Neural cell (in vitro differentiated cells): Measurements from ENCODE around the gene POU6F2. TPM values are rescaled to one million over a fixed set of nuclear protein-coding genes. Genes with fewer than 3 reads are reported as not detected.

Experiments
- H2AFZ ChIP-seq: fragments of 200-600, 300-800 bp; sonication (generic), shearing (Covaris generic); 2 replicates; pipeline ENCODE4 v1.6.0; 2014; ENCODE audit warnings: low read depth, mild to moderate bottlenecking, antibody characterized with exemption, low read length, moderate library complexity
- H3F3A ChIP-seq: fragments of 200-600 bp; shearing (Covaris generic); 2 replicates; pipeline ENCODE4 v1.6.1; 2016; ENCODE audit warnings: mild to moderate bottlenecking, moderate library complexity, mixed read lengths, antibody characterized with exemption, low read length; ENCODE audit not compliant: insufficient read depth, poor library complexity, severe bottlenecking
- H3K27ac ChIP-seq: fragments of 200-600, 300-800 bp; sonication (generic), shearing (Covaris generic); 2 replicates; pipeline ENCODE4 v1.5.1; 2014; ENCODE audit warnings: mild to moderate bottlenecking, low read length, moderate library complexity
- H3K27me3 ChIP-seq: fragments of 300-800, 200-600 bp; sonication (generic), shearing (Covaris generic); 2 replicates; pipeline ENCODE4 v1.6.0; 2014; ENCODE audit warnings: mild to moderate bottlenecking, low read depth, low read length, moderate library complexity; ENCODE audit not compliant: insufficient read depth
- H3K36me3 ChIP-seq: fragments of 300-800, 200-600 bp; sonication (generic), shearing (Covaris generic); 2 replicates; pipeline ENCODE4 v1.5.1; 2014; ENCODE audit warnings: mild to moderate bottlenecking, antibody characterized with exemption, low read length, moderate library complexity; ENCODE audit not compliant: insufficient read depth
- H3K4me2 ChIP-seq: fragments of 300-800, 200-600 bp; sonication (generic), shearing (Covaris generic); 2 replicates; pipeline ENCODE4 v1.6.0; 2014; ENCODE audit warnings: mild to moderate bottlenecking, low read length
- H3K4me3 ChIP-seq: fragments of 300-800, 200-600 bp; sonication (generic), shearing (Covaris generic); 2 replicates; pipeline ENCODE4 v1.5.1; 2014; ENCODE audit warnings: mild to moderate bottlenecking, low read length, moderate library complexity
- H3K79me2 ChIP-seq: fragments of 200-600 bp; shearing (Covaris generic); replicated peaks from 2 replicates; pipeline ENCODE4 v1.6.0; 2014; ENCODE audit warnings: mild to moderate bottlenecking, low read length, moderate library complexity; ENCODE audit not compliant: insufficient read depth
- H3K9ac ChIP-seq: fragments of 300-800, 200-600 bp; sonication (generic), shearing (Covaris generic); 2 replicates; pipeline ENCODE4 v1.6.1; 2016; ENCODE audit warnings: mild to moderate bottlenecking, low read length, mixed read lengths
- H3K9me2 ChIP-seq: fragments of 200-600 bp; shearing (Covaris generic); 2 replicates; pipeline ENCODE4 v1.6.1; 2016; ENCODE audit warnings: mild to moderate bottlenecking, low read length, mixed read lengths; ENCODE audit not compliant: insufficient read depth
- H3K9me3 ChIP-seq: fragments of 200-600, 300-800 bp; sonication (generic), shearing (Covaris generic); 2 replicates; pipeline ENCODE4 v1.6.1; 2016; ENCODE audit warnings: mild to moderate bottlenecking, mixed run types, low read length, moderate library complexity, mixed read lengths
- H4K20me1 ChIP-seq: fragments of 200-600 bp; shearing (Covaris generic); 2 replicates; pipeline ENCODE4 v1.6.1; 2016; ENCODE audit warnings: mild to moderate bottlenecking, mixed run types; ENCODE audit not compliant: insufficient read depth
- CTCF ChIP-seq: fragments of 450-650 bp; IDR thresholded peaks from 2 replicates; pipeline ENCODE4 v1.5.1; 2014; ENCODE audit warnings: antibody characterized with exemption, mild to moderate bottlenecking, moderate library complexity; ENCODE audit not compliant: poor library complexity, severe bottlenecking
- EP300 ChIP-seq: fragments of 450-650 bp; conservative IDR thresholded peaks from 2 replicates; pipeline ENCODE4 v1.6.1; 2014; ENCODE audit warnings: antibody characterized with exemption, mild to moderate bottlenecking, moderate library complexity; ENCODE audit not compliant: poor library complexity, severe bottlenecking
- EZH2 ChIP-seq: fragments of 200-600, 300-800 bp; shearing (Covaris generic), sonication (generic); IDR thresholded peaks from 2 replicates; pipeline ENCODE4 v1.6.1; 2014; ENCODE audit warnings: antibody characterized with exemption, low read length, borderline replicate concordance, mild to moderate bottlenecking; ENCODE audit not compliant: insufficient read depth, poor library complexity, severe bottlenecking
- MXI1 ChIP-seq: fragments of 450-650 bp; conservative IDR thresholded peaks from 2 replicates; pipeline ENCODE4 v1.6.1; 2014; ENCODE audit warnings: antibody characterized with exemption, mild to moderate bottlenecking; ENCODE audit not compliant: poor library complexity, severe bottlenecking
- POLR2AphosphoS5 ChIP-seq: IDR thresholded peaks from 2 replicates; pipeline ENCODE4 v1.6.1; 2012
- RAD21 ChIP-seq: fragments of 450-650 bp; conservative IDR thresholded peaks from 2 replicates; pipeline ENCODE4 v1.6.1; 2014; ENCODE audit warnings: antibody characterized with exemption, mild to moderate bottlenecking, moderate library complexity
- REST ChIP-seq: IDR thresholded peaks from 2 replicates; pipeline ENCODE4 v1.6.1; 2012; ENCODE audit warnings: borderline replicate concordance
- SMC3 ChIP-seq: fragments of 450-650 bp; conservative IDR thresholded peaks from 2 replicates; pipeline ENCODE4 v1.6.1; 2014; ENCODE audit warnings: antibody characterized with exemption, mild to moderate bottlenecking, moderate library complexity; ENCODE audit not compliant: poor library complexity
- TAF1 ChIP-seq: IDR thresholded peaks from 2 replicates; pipeline ENCODE4 v1.6.1; 2012; ENCODE audit warnings: low read depth
- polyA plus RNA-seq: library from polyadenylated mRNA; depleted of rRNA; stranded (reverse); fragments of >200 nt; gene quantifications from 2 replicates; pipeline ENCODE4 v1.2.3, GENCODE V29; 2014

POU6F2 gene
- polyA plus RNA-seq, 1 donor from 2014 or later: 2.8 TPM

DNA sequence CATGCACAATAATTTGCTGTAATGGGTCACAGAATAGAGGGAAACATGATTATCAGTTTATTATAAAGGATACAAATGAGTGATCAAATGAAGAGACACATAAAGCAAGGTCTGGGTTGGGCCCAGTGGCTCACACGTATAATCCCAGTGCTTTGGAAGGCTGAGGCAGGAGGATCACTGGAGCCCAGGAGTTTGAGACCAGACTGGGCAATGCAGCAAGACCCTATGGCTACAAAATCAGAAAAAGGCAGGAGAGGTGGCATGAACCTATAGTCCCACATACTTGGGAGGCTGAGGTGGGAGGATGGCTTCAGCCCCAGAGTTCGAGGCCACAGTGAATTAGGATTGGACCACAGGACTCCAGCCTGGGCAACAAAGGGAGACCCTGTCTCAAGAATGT, 421.7 kb downstream of the POU6F2 start:
- H3K9me3 ChIP-seq: no peaks in the 10 kb centered on the region
- H3K79me2 ChIP-seq: no peaks in the 10 kb centered on the region
- TF ChIP-seq TAF1 (no peak), RAD21 (no peak), EZH2 (no peak), POLR2AphosphoS5 (no peak), SMC3 (no peak), EP300 (no peak), MXI1 (no peak), CTCF (no peak), REST (no peak)
- no peaks in the 10 kb centered on the region for H3K27me3 ChIP-seq
- no peaks in the 10 kb centered on the region for H3F3A ChIP-seq
- H3K9me2 ChIP-seq: no peaks in the 10 kb centered on the region
- H4K20me1 ChIP-seq: no peaks in the 10 kb centered on the region
- H3K36me3 ChIP-seq: no peaks in the 10 kb centered on the region
- no peak overlapping the region for H3K4me2 ChIP-seq
- no peak overlapping the region for H3K9ac ChIP-seq
- no peak overlapping the region for H2AFZ ChIP-seq
- no peak overlapping the region for H3K4me3 ChIP-seq
- no peak overlapping the region for H3K27ac ChIP-seq

DNA sequence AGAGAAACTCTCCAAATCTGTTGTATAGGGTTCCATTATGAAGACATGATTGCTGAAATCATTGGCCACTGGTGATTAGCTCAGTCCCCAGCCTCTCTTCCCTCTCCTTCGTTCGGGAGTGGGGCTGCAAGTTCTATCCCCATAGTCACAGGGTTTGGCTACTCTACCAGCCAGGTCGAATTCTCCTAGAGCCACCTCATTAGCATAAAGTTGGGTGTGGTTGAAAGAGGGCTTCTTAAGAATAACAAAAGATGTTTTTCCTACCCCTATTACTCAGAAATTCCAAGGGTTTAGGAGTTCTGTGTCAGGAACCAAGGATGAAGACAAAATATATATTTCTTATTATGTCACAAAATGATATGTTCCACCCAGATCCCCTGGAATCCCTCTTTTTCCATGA, 422.3 kb downstream of the POU6F2 start:
- no peaks in the 10 kb centered on the region for H3K79me2 ChIP-seq
- TF ChIP-seq REST (no peak), RAD21 (no peak), POLR2AphosphoS5 (no peak), SMC3 (no peak), MXI1 (no peak), TAF1 (no peak), CTCF (no peak), EZH2 (no peak), EP300 (no peak)
- H2AFZ ChIP-seq: no peak overlapping the region
- H3K36me3 ChIP-seq: no peaks in the 10 kb centered on the region
- no peaks in the 10 kb centered on the region for H3K9me3 ChIP-seq
- H3K4me2 ChIP-seq: no peak overlapping the region
- no peaks in the 10 kb centered on the region for H3K9me2 ChIP-seq
- no peak overlapping the region for H3K27ac ChIP-seq
- H3F3A ChIP-seq: no peaks in the 10 kb centered on the region
- no peaks in the 10 kb centered on the region for H4K20me1 ChIP-seq
- H3K4me3 ChIP-seq: no peak overlapping the region
- H3K27me3 ChIP-seq: no peaks in the 10 kb centered on the region
- no peak overlapping the region for H3K9ac ChIP-seq
